Measurements from ENCODE around the gene CTSZ. TPM values are rescaled to one million over a fixed set of nuclear protein-coding genes. Genes with fewer than 3 reads are reported as not detected.

Gene CTSZ
- total RNA-seq, 1 experiment from 2014 or later = 113 TPM

DNA sequence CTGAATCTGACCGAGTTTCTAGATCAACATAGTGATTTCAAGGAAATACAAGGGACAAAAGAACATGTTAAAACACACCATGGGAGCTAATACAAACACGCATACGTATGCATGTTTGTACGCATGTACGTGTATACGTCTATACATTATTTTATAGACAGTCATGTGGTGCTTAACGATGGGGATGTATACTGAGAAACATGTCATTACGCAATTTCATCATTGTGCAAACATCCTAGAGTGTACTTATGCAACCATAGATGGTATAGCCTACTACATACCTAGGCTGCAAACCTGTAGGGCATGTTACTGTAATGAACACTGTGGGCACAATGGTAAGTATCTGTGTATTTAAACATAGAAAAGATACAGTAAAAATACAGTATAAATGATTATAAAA is 51.0 kb downstream of the CTSZ start:
- H3K27ac ChIP-seq (ENCODE audit: low read length) = no peak overlapping the region
- in situ Hi-C loops (cut with HindIII; ENCODE audit: low pct_unique_long_range_greater_than_20kb, low sequenced_read_pairs) = no loop called here
- BruUV-seq (replicated peaks) = no TSS peak
- ATAC-seq (no peak), DNase-seq (ENCODE audit: low read depth, low spot score) (no peak)
- TF ChIP-seq, protein P1, sequence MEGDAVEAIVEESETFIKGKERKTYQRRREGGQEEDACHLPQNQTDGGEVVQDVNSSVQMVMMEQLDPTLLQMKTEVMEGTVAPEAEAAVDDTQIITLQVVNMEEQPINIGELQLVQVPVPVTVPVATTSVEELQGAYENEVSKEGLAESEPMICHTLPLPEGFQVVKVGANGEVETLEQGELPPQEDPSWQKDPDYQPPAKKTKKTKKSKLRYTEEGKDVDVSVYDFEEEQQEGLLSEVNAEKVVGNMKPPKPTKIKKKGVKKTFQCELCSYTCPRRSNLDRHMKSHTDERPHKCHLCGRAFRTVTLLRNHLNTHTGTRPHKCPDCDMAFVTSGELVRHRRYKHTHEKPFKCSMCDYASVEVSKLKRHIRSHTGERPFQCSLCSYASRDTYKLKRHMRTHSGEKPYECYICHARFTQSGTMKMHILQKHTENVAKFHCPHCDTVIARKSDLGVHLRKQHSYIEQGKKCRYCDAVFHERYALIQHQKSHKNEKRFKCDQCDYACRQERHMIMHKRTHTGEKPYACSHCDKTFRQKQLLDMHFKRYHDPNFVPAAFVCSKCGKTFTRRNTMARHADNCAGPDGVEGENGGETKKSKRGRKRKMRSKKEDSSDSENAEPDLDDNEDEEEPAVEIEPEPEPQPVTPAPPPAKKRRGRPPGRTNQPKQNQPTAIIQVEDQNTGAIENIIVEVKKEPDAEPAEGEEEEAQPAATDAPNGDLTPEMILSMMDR (IDR thresholded peaks at IDR 0.05) = no peak
- TF ChIP-seq POLR2AphosphoS5 (IDR thresholded peaks at IDR 0.05; ENCODE audit: low read depth, low read length) = no peak
- TF ChIP-seq SIN3A (IDR thresholded peaks at IDR 0.05; ENCODE audit: borderline replicate concordance, insufficient read depth, low read depth, low read length) = no peak
- no peak for TF ChIP-seq REST (IDR thresholded peaks at IDR 0.05; ENCODE audit: insufficient read depth in 1 of 2, low read depth in 2 of 2, low read length in 1 of 2)
- TF ChIP-seq TCF7L2 (IDR thresholded peaks at IDR 0.05; ENCODE audit: low read depth, low read length) = no peak
- CTCF ChIA-PET = no interaction called here
- H3K4me1 ChIP-seq (ENCODE audit: control insufficient read depth, insufficient read depth, low read length) = no peaks in the 10 kb centered on the region
- H3K9me3 ChIP-seq (ENCODE audit: control insufficient read depth, insufficient read depth, low read depth, low read length) = no peaks in the 10 kb centered on the region
- H3K36me3 ChIP-seq (ENCODE audit: control insufficient read depth, insufficient read depth, low read length) = no peaks in the 10 kb centered on the region
- intact Hi-C loops (cut with micrococcal nuclease; ENCODE audit: unreplicated experiment) = no loop called here
- H3K4me3 ChIP-seq (ENCODE audit: low read depth in 2 of 2, low read length in 2 of 2) = no peak overlapping the region
- no peaks in the 10 kb centered on the region; the same call in 1 of the 2 replicates for H3K27me3 ChIP-seq (ENCODE audit: control insufficient read depth, insufficient read depth, low read length)
- POLR2A ChIA-PET = interaction anchor here (0.6 kb wide), 1 partner anchor 307 kb away, joined by 6 read pairs; no protein-coding TSS in a partner anchor

DNA sequence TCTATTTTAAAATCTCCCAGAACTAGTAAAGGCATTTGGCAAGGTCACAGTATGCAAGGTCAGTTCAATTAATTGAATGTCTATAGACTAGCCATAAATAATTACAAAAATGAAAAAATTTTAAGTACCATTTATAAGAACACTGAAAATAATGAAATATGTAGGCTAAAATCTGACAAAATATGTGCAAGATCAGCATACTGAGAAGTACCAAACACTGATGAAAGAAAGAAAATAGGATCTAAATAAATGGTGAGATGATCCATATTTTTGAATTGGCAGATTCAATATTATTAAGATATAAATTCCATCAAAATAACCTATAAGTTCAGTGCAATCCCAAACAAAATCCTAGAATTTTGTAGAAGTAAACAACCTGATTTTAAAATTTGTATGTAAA is 54.0 kb downstream of the CTSZ start:
- TF ChIP-seq, protein P1 (IDR thresholded peaks at IDR 0.05) = no peak
- no peak for TF ChIP-seq TCF7L2 (IDR thresholded peaks at IDR 0.05; ENCODE audit: low read depth, low read length)
- no peak for TF ChIP-seq REST (IDR thresholded peaks at IDR 0.05; ENCODE audit: insufficient read depth in 1 of 2, low read depth in 2 of 2, low read length in 1 of 2)
- no peak for TF ChIP-seq SIN3A (IDR thresholded peaks at IDR 0.05; ENCODE audit: borderline replicate concordance, insufficient read depth, low read depth, low read length)
- no peak for TF ChIP-seq POLR2AphosphoS5 (IDR thresholded peaks at IDR 0.05; ENCODE audit: low read depth, low read length)
- H3K36me3 ChIP-seq (ENCODE audit: control insufficient read depth, insufficient read depth, low read length) = no peaks in the 10 kb centered on the region
- in situ Hi-C loops (cut with HindIII; ENCODE audit: low pct_unique_long_range_greater_than_20kb, low sequenced_read_pairs) (no loop called here), intact Hi-C loops (cut with micrococcal nuclease; ENCODE audit: unreplicated experiment) (no loop called here)
- ChIA-PET CTCF (no interaction called here), POLR2A (no interaction called here)
- ATAC-seq = no peak
- no peak overlapping the region for H3K27ac ChIP-seq (ENCODE audit: low read length)
- H3K4me3 ChIP-seq (ENCODE audit: low read depth in 2 of 2, low read length in 2 of 2) = no peak overlapping the region
- H3K4me1 ChIP-seq (ENCODE audit: control insufficient read depth, insufficient read depth, low read length) = no peaks in the 10 kb centered on the region
- no peaks in the 10 kb centered on the region for H3K27me3 ChIP-seq (ENCODE audit: control insufficient read depth, insufficient read depth, low read length)
- BruUV-seq (replicated peaks) = no TSS peak
- H3K9me3 ChIP-seq (ENCODE audit: control insufficient read depth, insufficient read depth, low read depth, low read length) = no peaks in the 10 kb centered on the region
- no peak for DNase-seq (ENCODE audit: low read depth, low spot score)

Data from Panc1 (cell line).